ENCODE measurements around the gene KIF24.

DNA sequence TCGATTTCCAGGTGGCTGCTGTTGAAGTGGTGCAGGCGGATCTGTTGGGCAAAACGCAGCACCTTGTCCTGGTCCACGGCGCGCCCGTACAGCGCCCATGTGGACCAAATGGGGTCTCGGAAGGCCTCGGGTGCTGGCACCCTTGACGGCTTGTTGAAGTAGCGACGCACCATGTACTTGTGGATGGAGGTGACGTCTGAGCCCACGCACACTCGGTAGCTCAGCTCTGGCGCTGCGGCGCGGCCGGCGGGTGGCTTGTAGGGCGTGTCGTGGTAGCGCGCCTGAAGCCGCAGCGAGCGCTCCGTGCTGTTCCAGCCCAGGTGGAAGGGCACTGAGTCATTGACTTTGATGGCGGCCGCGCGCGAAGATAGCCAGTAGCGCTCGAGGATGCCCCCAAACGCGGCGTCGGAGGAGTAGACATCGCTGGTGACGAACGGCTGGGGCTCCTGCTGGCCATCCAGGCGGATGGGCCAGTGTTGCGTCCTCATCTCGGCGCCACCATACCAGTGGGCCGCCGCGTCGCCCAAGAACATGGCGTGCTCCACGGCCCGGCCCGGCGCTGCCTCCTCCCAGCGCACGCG lies 42.9 kb upstream of the KIF24 start:
- TF ChIP-seq, protein P1, sequence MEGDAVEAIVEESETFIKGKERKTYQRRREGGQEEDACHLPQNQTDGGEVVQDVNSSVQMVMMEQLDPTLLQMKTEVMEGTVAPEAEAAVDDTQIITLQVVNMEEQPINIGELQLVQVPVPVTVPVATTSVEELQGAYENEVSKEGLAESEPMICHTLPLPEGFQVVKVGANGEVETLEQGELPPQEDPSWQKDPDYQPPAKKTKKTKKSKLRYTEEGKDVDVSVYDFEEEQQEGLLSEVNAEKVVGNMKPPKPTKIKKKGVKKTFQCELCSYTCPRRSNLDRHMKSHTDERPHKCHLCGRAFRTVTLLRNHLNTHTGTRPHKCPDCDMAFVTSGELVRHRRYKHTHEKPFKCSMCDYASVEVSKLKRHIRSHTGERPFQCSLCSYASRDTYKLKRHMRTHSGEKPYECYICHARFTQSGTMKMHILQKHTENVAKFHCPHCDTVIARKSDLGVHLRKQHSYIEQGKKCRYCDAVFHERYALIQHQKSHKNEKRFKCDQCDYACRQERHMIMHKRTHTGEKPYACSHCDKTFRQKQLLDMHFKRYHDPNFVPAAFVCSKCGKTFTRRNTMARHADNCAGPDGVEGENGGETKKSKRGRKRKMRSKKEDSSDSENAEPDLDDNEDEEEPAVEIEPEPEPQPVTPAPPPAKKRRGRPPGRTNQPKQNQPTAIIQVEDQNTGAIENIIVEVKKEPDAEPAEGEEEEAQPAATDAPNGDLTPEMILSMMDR (IDR thresholded peaks at IDR 0.05): no peak
- TF ChIP-seq POLR2A (IDR thresholded peaks at IDR 0.05): no peak
